ENCODE measurements around the gene KMT2B. TPM values are rescaled to one million over a fixed set of nuclear protein-coding genes. Genes with fewer than 3 reads are reported as not detected.
"Not testable (repeated sequence)": the region's sequence is repeated elsewhere in the genome, so short reads cannot be mapped to it uniquely, and the experiment has no call there.

The KMT2B gene
- total RNA-seq, 1 experiment from 2014 or later, result 65.3 TPM

- H3K27ac Mint-ChIP-seq (ENCODE audit: unreplicated experiment), result no peak overlapping the region
- H3K4me1 Mint-ChIP-seq (ENCODE audit: low read depth, unreplicated experiment), result no peaks in the 10 kb centered on the region
- intact Hi-C loops (cut with micrococcal nuclease; ENCODE audit: unreplicated experiment), result no loop called here
- no peaks in the 10 kb centered on the region for H3K27me3 Mint-ChIP-seq (ENCODE audit: unreplicated experiment)
- CTCF ChIA-PET, result no interaction called here
- no peak overlapping the region for H3K4me3 Mint-ChIP-seq (ENCODE audit: low read depth, unreplicated experiment)
- TF ChIP-seq CTCF (IDR thresholded peaks at IDR 0.05; ENCODE audit: unreplicated experiment), result no peak
- H3K9me3 Mint-ChIP-seq (ENCODE audit: low read depth, unreplicated experiment), result no peaks in the 10 kb centered on the region
- no peak for DNase-seq
- BruUV-seq (replicated peaks), result no TSS peak
- H3K36me3 Mint-ChIP-seq (ENCODE audit: insufficient read depth, unreplicated experiment), result peaks cover 45% of the 10 kb centered on the region
These were observed 50.2 kb downstream of the KMT2B start for GRCh38 chr19:35768082-35768421.

- H3K4me3 Mint-ChIP-seq (ENCODE audit: low read depth, unreplicated experiment); intact Hi-C loops (cut with micrococcal nuclease; ENCODE audit: unreplicated experiment); H3K27ac Mint-ChIP-seq (ENCODE audit: unreplicated experiment); BruUV-seq (replicated peaks); H3K27me3 Mint-ChIP-seq (ENCODE audit: unreplicated experiment); H3K9me3 Mint-ChIP-seq (ENCODE audit: low read depth, unreplicated experiment); DNase-seq: not testable (repeated sequence)
- H3K4me1 Mint-ChIP-seq (ENCODE audit: low read depth, unreplicated experiment), result peaks cover 13% of the 10 kb centered on the region
- H3K36me3 Mint-ChIP-seq (ENCODE audit: insufficient read depth, unreplicated experiment), result peaks cover 35% of the 10 kb centered on the region
- CTCF ChIA-PET, result interaction anchor here (1.3 kb wide), 1 partner anchor 47 kb away, joined by 6 read pairs; no protein-coding TSS in a partner anchor
These were observed 54.6 kb downstream of the KMT2B start for GRCh38 chr19:35772362-35772761.

- no peak for TF ChIP-seq CTCF (IDR thresholded peaks at IDR 0.05; ENCODE audit: unreplicated experiment)
- DNase-seq, result no peak
- H3K4me3 Mint-ChIP-seq (ENCODE audit: low read depth, unreplicated experiment), result no peak overlapping the region
- peaks cover 13% of the 10 kb centered on the region for H3K4me1 Mint-ChIP-seq (ENCODE audit: low read depth, unreplicated experiment)
- no peak overlapping the region for H3K27ac Mint-ChIP-seq (ENCODE audit: unreplicated experiment)
- CTCF ChIA-PET, result interaction anchor here (1.2 to 1.3 kb wide), 2 partner anchors 46 to 109 kb away, joined by 5 to 6 read pairs; no protein-coding TSS in a partner anchor
- intact Hi-C loops (cut with micrococcal nuclease; ENCODE audit: unreplicated experiment), result no loop called here
- no peaks in the 10 kb centered on the region for H3K9me3 Mint-ChIP-seq (ENCODE audit: low read depth, unreplicated experiment)
- no TSS peak for BruUV-seq (replicated peaks)
- H3K27me3 Mint-ChIP-seq (ENCODE audit: unreplicated experiment), result no peaks in the 10 kb centered on the region
- H3K36me3 Mint-ChIP-seq (ENCODE audit: insufficient read depth, unreplicated experiment), result peaks cover 29% of the 10 kb centered on the region
These were observed 55.4 kb downstream of the KMT2B start for GRCh38 chr19:35773020-35773806.

- Mint-ChIP-seq H3K4me3 (ENCODE audit: low read depth, unreplicated experiment) (peak overlapping the region; percentile 69), H3K4me1 (ENCODE audit: low read depth, unreplicated experiment) (peaks cover 13% of the 10 kb centered on the region), H3K27me3 (ENCODE audit: unreplicated experiment) (no peaks in the 10 kb centered on the region), H3K36me3 (ENCODE audit: insufficient read depth, unreplicated experiment) (peaks cover 21% of the 10 kb centered on the region), H3K9me3 (ENCODE audit: low read depth, unreplicated experiment) (no peaks in the 10 kb centered on the region), H3K27ac (ENCODE audit: unreplicated experiment) (peak overlapping the region; percentile 55)
- CTCF ChIA-PET, result interaction anchor here (0.6 to 0.8 kb wide), 3 partner anchors 16 to 763 kb away, joined by 3 to 5 read pairs (median 4); no protein-coding TSS in a partner anchor
- no TSS peak for BruUV-seq (replicated peaks)
- intact Hi-C loops (cut with micrococcal nuclease; ENCODE audit: unreplicated experiment), result no loop called here
- no peak for TF ChIP-seq CTCF (IDR thresholded peaks at IDR 0.05; ENCODE audit: unreplicated experiment)
- no peak for DNase-seq
These were observed 56.7 kb downstream of the KMT2B start for GRCh38 chr19:35774274-35775045.

- H3K9me3 Mint-ChIP-seq (ENCODE audit: low read depth, unreplicated experiment), result no peaks in the 10 kb centered on the region
- H3K36me3 Mint-ChIP-seq (ENCODE audit: insufficient read depth, unreplicated experiment), result peaks cover 16% of the 10 kb centered on the region
- no peaks in the 10 kb centered on the region for H3K27me3 Mint-ChIP-seq (ENCODE audit: unreplicated experiment)
- intact Hi-C loops (cut with micrococcal nuclease; ENCODE audit: unreplicated experiment), result no loop called here
- no TSS peak for BruUV-seq (replicated peaks)
- CTCF ChIA-PET, result no interaction called here
- peaks cover 13% of the 10 kb centered on the region for H3K4me1 Mint-ChIP-seq (ENCODE audit: low read depth, unreplicated experiment)
- no peak for DNase-seq
- TF ChIP-seq CTCF (IDR thresholded peaks at IDR 0.05; ENCODE audit: unreplicated experiment), result no peak
- H3K4me3 Mint-ChIP-seq (ENCODE audit: low read depth, unreplicated experiment), result peak overlapping the region; percentile 69
- H3K27ac Mint-ChIP-seq (ENCODE audit: unreplicated experiment), result peak overlapping the region; percentile 55
These were observed 57.2 kb downstream of the KMT2B start for GRCh38 chr19:35775046-35775297.
